ENCODE data around the gene RIN1. TPM values are rescaled to one million over a fixed set of nuclear protein-coding genes. Genes with fewer than 3 reads are reported as not detected.

Gene RIN1, protein sequence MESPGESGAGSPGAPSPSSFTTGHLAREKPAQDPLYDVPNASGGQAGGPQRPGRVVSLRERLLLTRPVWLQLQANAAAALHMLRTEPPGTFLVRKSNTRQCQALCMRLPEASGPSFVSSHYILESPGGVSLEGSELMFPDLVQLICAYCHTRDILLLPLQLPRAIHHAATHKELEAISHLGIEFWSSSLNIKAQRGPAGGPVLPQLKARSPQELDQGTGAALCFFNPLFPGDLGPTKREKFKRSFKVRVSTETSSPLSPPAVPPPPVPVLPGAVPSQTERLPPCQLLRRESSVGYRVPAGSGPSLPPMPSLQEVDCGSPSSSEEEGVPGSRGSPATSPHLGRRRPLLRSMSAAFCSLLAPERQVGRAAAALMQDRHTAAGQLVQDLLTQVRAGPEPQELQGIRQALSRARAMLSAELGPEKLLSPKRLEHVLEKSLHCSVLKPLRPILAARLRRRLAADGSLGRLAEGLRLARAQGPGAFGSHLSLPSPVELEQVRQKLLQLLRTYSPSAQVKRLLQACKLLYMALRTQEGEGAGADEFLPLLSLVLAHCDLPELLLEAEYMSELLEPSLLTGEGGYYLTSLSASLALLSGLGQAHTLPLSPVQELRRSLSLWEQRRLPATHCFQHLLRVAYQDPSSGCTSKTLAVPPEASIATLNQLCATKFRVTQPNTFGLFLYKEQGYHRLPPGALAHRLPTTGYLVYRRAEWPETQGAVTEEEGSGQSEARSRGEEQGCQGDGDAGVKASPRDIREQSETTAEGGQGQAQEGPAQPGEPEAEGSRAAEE
- 0.74 and 1.8 TPM in 2 replicates for total RNA-seq (2011; cell fraction: chromatin; rRNA removed; ENCODE audit: low replicate concordance)
- 0.79 and 1.2 TPM in 2 replicates for total RNA-seq (2011; cell fraction: nucleolus; rRNA removed)
- total RNA-seq (2011; cell fraction: nucleoplasm; rRNA removed): 1.1 and 1.2 TPM in 2 replicates
- total RNA-seq (2014; rRNA removed): 0.73 and 0.90 TPM in 2 replicates
- 0.25 TPM in 1 of 2 replicates, not detected in the other for total RNA-seq (2014; rRNA removed; fragmentation: Illumina TruSeq; extraction: Trizol)
- total RNA-seq (2015; rRNA removed; fragmentation: Illumina TruSeq; extraction: Trizol): 0.34 and 0.47 TPM in 2 replicates
- 0.40 and 1.2 TPM in 2 replicates for total RNA-seq (2021)
- 0.20 and 0.35 TPM in 2 replicates for polyA plus RNA-seq (2011; rRNA removed)
- polyA plus RNA-seq (2011; cell fraction: cytosol; rRNA removed): 0.21 and 1.2 TPM in 2 replicates
- 2.0 and 3.7 TPM in 2 replicates for polyA plus RNA-seq (2011; cell fraction: nucleus; rRNA removed)
- 0.76 and 1.3 TPM in 2 replicates for polyA plus RNA-seq (2012)
- 0.36 and 0.43 TPM in 2 replicates for polyA plus RNA-seq (2014; fragmentation: Illumina TruSeq; extraction: Trizol)
- under 1 TPM in 1 of 2 experiments, not detected in 1; 0.01 TPM for polyA plus RNA-seq (2014; fragmentation: Nextera tagmentation; extraction: Ambion mirVana)
- 0.26 and 0.48 TPM in 2 replicates for polyA plus RNA-seq (2014; rRNA removed)
- polyA minus RNA-seq (2011; rRNA and poly(A)+ RNA removed): 0.15 TPM in 1 of 2 replicates, not detected in the other
- polyA minus RNA-seq (2011; cell fraction: cytosol; rRNA and poly(A)+ RNA removed): 0.29 and 1.3 TPM in 2 replicates
- polyA minus RNA-seq (2011; cell fraction: nucleus; rRNA and poly(A)+ RNA removed): 0.67 and 1.2 TPM in 2 replicates
- percentile 24 among the genes with signal in this experiment for Bru-seq, nascent RNA
- BruChase-seq, experiment 1, labeled RNA remaining after a 2-hour chase: percentile 32 among the genes with signal in this experiment
- BruChase-seq, experiment 2, labeled RNA remaining after a 6-hour chase: percentile 32 among the genes with signal in this experiment
- long read RNA-seq, experiment 1, partial matches to known transcripts: 2 of 2 reads
- long read RNA-seq, experiment 1, other reads (novel, unspliced or antisense): 0 of 2 reads
- long read RNA-seq, experiment 2, partial matches to known transcripts: 1 of 1 reads
- long read RNA-seq, experiment 2, other reads (novel, unspliced or antisense): 0 of 1 reads
- long read RNA-seq, experiment 3: 0 reads

DNA sequence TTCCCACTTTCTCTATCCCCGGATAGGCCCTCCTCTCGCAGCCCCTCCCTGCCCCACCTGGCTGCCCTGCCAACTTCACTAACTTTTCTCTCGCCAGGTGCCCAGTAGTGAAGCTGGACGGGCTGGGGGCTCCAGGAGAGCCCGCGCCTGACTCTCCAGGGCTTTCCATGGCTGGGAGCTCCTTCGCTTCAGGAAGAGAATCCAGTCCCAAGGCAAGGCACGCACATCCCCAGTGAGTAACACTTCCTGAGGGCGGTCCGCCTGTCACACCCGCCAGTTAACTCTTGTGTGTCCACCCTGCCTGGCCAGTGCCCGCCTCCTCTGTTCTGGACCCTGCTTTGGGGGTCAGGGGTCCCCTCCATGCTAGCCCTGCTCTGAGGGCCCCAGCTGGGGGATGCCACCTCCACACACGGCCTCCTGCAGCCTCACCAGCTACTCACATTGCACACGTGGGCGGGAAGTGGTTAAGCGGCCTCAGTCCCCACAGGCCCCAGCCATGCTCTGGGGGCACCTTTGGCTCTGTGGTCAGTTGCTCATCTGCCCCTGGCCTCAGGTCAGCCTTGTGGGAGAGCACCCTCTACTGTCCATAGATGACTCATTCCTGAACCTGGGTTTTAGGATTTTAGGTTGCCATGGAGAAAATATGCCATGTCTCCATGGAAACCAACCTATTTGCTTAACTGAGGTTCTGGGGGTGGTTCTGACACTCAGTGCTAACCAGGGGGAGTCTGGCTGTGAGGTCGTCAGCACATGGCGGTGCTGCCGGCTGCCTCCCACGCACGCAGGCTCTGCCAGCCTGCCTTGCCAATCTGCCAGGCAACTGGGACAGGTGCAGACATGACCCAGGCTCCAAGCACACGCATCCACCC, at the start of gene RIN1:
Gene RIN1, minus strand, starts transcription at position 201 of the 869 bp plus-strand sequence. Its CDS starts 32 bp downstream, at position 169.
- Histone ChIP-seq H3K79me2 (ENCODE audit: control insufficient read depth, insufficient read depth, low read length) (no peaks in the 10 kb centered on the region), H3K9me3 (replicated peaks; ENCODE audit: control insufficient read depth, insufficient read depth, low read depth, low read length) (no peaks in the 10 kb centered on the region), H2AFZ (ENCODE audit: low read depth, low read length) (0 out of 2 replicates have a peak within 1 kb of the TSS, but pooled peaks have one; percentile 8), H3K4me1 (replicated peaks in 1 of 2; ENCODE audit: control insufficient read depth in 2 of 2, insufficient read depth in 2 of 2, low read length in 2 of 2) (peaks cover 7 to 55% of the 10 kb centered on the region in 2 experiments; a peak in 4 of 5 replicates), H3K9me1 (ENCODE audit: control insufficient read depth, insufficient read depth, low read length) (no peaks in the 10 kb centered on the region), H3K4me2 (ENCODE audit: insufficient read depth, low read length) (no peak within 1 kb of the TSS; the same call in 1 of the 2 replicates), H3K36me3 (ENCODE audit: control insufficient read depth, insufficient read depth, low read length) (peaks cover 43% of the 10 kb centered on the region; the same call in 2 of the 3 replicates), H3K4me3 (no peak within 1 kb of the TSS), H3K9ac (ENCODE audit: insufficient read depth in 1 of 2, low read depth in 2 of 2, low read length in 2 of 2) (peak within 1 kb of the TSS in 1 of 2 experiments; percentile 80; a peak in 2 of 4 replicates), H3K27ac (ENCODE audit: extremely low read depth, low read depth, low read length) (no peak within 1 kb of the TSS), H3K27me3 (ENCODE audit: control insufficient read depth in 2 of 2, insufficient read depth in 2 of 2, low read length in 2 of 2) (no peaks in the 10 kb centered on the region), H4K20me1 (replicated peaks; ENCODE audit: control insufficient read depth, insufficient read depth, low read length) (peaks cover 3% of the 10 kb centered on the region; the same call in 1 of the 2 replicates)
- FAIRE-seq (peak; percentile 93), DNase-seq (ENCODE audit: extremely low read depth in 1 of 4, low spot score in 3 of 4) (peak; percentile 81 to 85 (median 84)), ATAC-seq (peak; percentile 89)
- intact Hi-C loops (cut with micrococcal nuclease) (loop anchor here (1.0 kb wide), 1 partner anchor 24 kb away; no protein-coding TSS in a partner anchor), in situ Hi-C loops (cut with MboI) (no loop called here)
- ChIA-PET CTCF (ENCODE audit: low intra/inter-chr PET ratio) (interaction anchor here (0.6 to 1.7 kb wide), 3 partner anchors 25 to 447 kb away, joined by 4 to 8 read pairs (median 8); no protein-coding TSS in a partner anchor), POLR2A (interaction anchor here (0.6 to 1.0 kb wide), 5 partner anchors 8 to 729 kb away, joined by 3 to 6 read pairs (median 3); partner anchors contain the start of genes BRMS1 and YIF1A)
- BruUV-seq (replicated peaks): no TSS peak
- WGBS (ENCODE audit: insufficient coverage, low coverage, missing lambda C conversion rate): 40% methylated on average over 17 of the region's 22 CpGs
- TF ChIP-seq PPARD (CRISPR knock-in tag; IDR thresholded peaks at IDR 0.05) (no peak), MYNN (IDR thresholded peaks at IDR 0.05) (peak; percentile 99), MYNN (CRISPR knock-in tag; IDR thresholded peaks at IDR 0.05) (peak; percentile 29; the same call in 1 of the 2 replicates)

All from K562 (cell line).